GM12878 (cell line): ENCODE results near the gene ADAM21. TPM values are rescaled to one million over a fixed set of nuclear protein-coding genes. Genes with fewer than 3 reads are reported as not detected.
A peak's percentile ranks its signal among the peaks of the same experiment; 100 is the strongest.

Experiments used
- ATAC-seq: fragments of 200-7000 bp; cut with Tn5 transposase; 3 replicates; pipeline ENCODE4 v1.9.1; 2020; ENCODE audit warnings: mild to moderate bottlenecking, moderate library complexity
- BruUV-seq: library from RNA; stranded (reverse); fragments of 400-500 nt; replicated peaks from 2 replicates; lab custom pipeline; 2021; lab: Mats Ljungman, UMichigan
- CTCF ChIA-PET: fragments of 300-600 bp; sonication (Branson Sonifier 250); formaldehyde crosslinking; extraction: SDS; loops from one replicate; lab custom pipeline; 2021; ENCODE audit warnings: inconsistent platforms; lab: Yijun Ruan, JAX
- POLR2A ChIA-PET: fragments of 350-600 bp; formaldehyde crosslinking; extraction: SDS; loops from one replicate; lab custom pipeline; 2021; ENCODE audit warnings: inconsistent platforms; lab: Charles Lee
- RAD21 ChIA-PET: fragments of 300-600 bp; sonication (Branson Sonifier 250); formaldehyde crosslinking; loops from one replicate; lab custom pipeline; 2023; ENCODE audit warnings: antibody characterized with exemption; ENCODE audit not compliant: unreplicated experiment; lab: Charles Lee
- SMC1A ChIA-PET: fragments of 300-600 bp; sonication (Branson Sonifier 250); formaldehyde crosslinking; loops from one replicate; lab custom pipeline; 2023; ENCODE audit not compliant: unreplicated experiment, uncharacterized antibody; lab: Charles Lee
- DNase-seq: peaks from one replicate; pipeline ENCODE4 v3.0.0-alpha.2; 2011; ENCODE audit warnings: low read depth, low spot score
- FAIRE-seq: peaks from 3 replicates; lab custom pipeline; 2011; peaks lifted over from hg19 to GRCh38; lab: Jason Lieb, UNC
- H2AFZ ChIP-seq: 2 replicates; pipeline ENCODE4 v1.6.0; 2011; ENCODE audit warnings: low read depth, low read length, control low read depth; ENCODE audit not compliant: control insufficient read depth
- H3K27ac ChIP-seq: 2 replicates; pipeline ENCODE4 v1.5.1; 2011; ENCODE audit warnings: control low read depth; ENCODE audit not compliant: control insufficient read depth, insufficient read depth
- H3K27me3 ChIP-seq, 2 experiments: replicated peaks in 1 of 2; 2 replicates each; pipeline versions ENCODE4 v1.6.0 to v1.6.1; 2011; ENCODE audit warnings: low read length in 1 of 2; ENCODE audit not compliant: control insufficient read depth in 2 of 2, insufficient read depth in 2 of 2
- H3K36me3 ChIP-seq, 2 experiments: 2 replicates each; pipeline ENCODE4 v1.5.1; 2011; ENCODE audit warnings: low read length in 1 of 2; ENCODE audit not compliant: control insufficient read depth in 2 of 2, insufficient read depth in 2 of 2
- H3K4me1 ChIP-seq: 2 replicates; pipeline ENCODE4 v1.6.1; 2011; ENCODE audit warnings: mild to moderate bottlenecking, low read length, moderate library complexity, mixed read lengths; ENCODE audit not compliant: control insufficient read depth, insufficient read depth
- H3K4me2 ChIP-seq: 2 replicates; pipeline ENCODE4 v1.6.0; 2011; ENCODE audit warnings: control low read depth; ENCODE audit not compliant: control insufficient read depth, insufficient read depth
- H3K4me3 ChIP-seq: fragments of 200-600 bp; sonication (generic); 2 replicates; pipeline ENCODE4 v1.5.1; 2016
- H3K79me2 ChIP-seq: 2 replicates; pipeline ENCODE4 v1.6.0; 2011; ENCODE audit warnings: low read length; ENCODE audit not compliant: control insufficient read depth, insufficient read depth
- H3K9ac ChIP-seq: 2 replicates; pipeline ENCODE4 v1.8.0; 2011; ENCODE audit warnings: low read length, control low read depth, mixed read lengths; ENCODE audit not compliant: control insufficient read depth, insufficient read depth
- H3K9me3 ChIP-seq: replicated peaks from 3 replicates; pipeline ENCODE4 v1.5.1; 2011; ENCODE audit warnings: mild to moderate bottlenecking, low read length; ENCODE audit not compliant: control insufficient read depth, insufficient read depth
- H4K20me1 ChIP-seq: 2 replicates; pipeline ENCODE4 v1.6.0; 2011; ENCODE audit not compliant: control insufficient read depth, insufficient read depth
- HCFC1 ChIP-seq: fragments of 150-350 bp; IDR thresholded peaks from 2 replicates; pipeline ENCODE4 v1.6.1; 2014; ENCODE audit warnings: low read length
- POU2F2 ChIP-seq: IDR thresholded peaks from 3 replicates; pipeline ENCODE4 v1.6.1; 2011; ENCODE audit warnings: low read depth, mild to moderate bottlenecking, low read length, borderline replicate concordance
- RELA ChIP-seq: fragments of 450-650 bp; IDR thresholded peaks from 2 replicates; pipeline ENCODE4 v1.8.0; 2014; ENCODE audit warnings: borderline replicate concordance; ENCODE audit not compliant: partially characterized antibody
- WGBS: methylation state at CpG from one replicate; pipeline ENCODE4 v1.1.6; 2016; ENCODE audit warnings: low lambda C conversion rate; ENCODE audit not compliant: insufficient replicate concordance, insufficient coverage; ENCODE audit errors: missing lambda C conversion rate; 5-methylcytosine and 5-hydroxymethylcytosine counted together
- in situ Hi-C: fragments of 300-500 bp; cut with MboI; formaldehyde crosslinking; loops from 9 replicates; pipeline ENCODE4 v1.14.3; 2018; ENCODE audit warnings: mixed read lengths
- intact Hi-C: fragments of 100-400 bp; cut with micrococcal nuclease; formaldehyde crosslinking; loops from one replicate; pipeline ENCODE4 v1.14.2; 2022; ENCODE audit not compliant: unreplicated experiment
- polyA plus RNA-seq, 11 experiments: library from polyadenylated mRNA; depleted of rRNA in 4 of 11; unstranded in 6 of 11; stranded (reverse) in 5 of 11; fragments of >200 nt; fragmentation: Nextera tagmentation in 4 of 11; fragmentation: Illumina TruSeq in 1 of 11; extraction: Ambion mirVana in 4 of 11; extraction: Trizol in 1 of 11; gene quantifications; 1 replicate in 1 of 11; 2 replicates in 10 of 11; pipeline versions ENCODE4 v1.2.1 to v1.2.3, GENCODE V29; 2011 to 2016; ENCODE audit warnings: inconsistent platforms in 2 of 11, missing spikeins in 2 of 11, low read depth in 1 of 11
- total RNA-seq, 4 experiments: library from RNA; depleted of rRNA in 3 of 4; stranded (reverse); fragments of >200 nt in 3 of 4; fragmentation: Illumina TruSeq in 1 of 4; extraction: Trizol in 1 of 4; gene quantifications; 2 replicates each; pipeline versions ENCODE4 v1.2.1 to v1.2.3, GENCODE V29; 2013 to 2021
- TF ChIP-seq, protein P1 (sequence below): fragments of 450-650 bp; IDR thresholded peaks from 2 replicates; pipeline ENCODE4 v1.6.1; 2016; ENCODE audit warnings: mild to moderate bottlenecking, moderate library complexity, borderline replicate concordance
- TF ChIP-seq, protein P2 (sequence below): IDR thresholded peaks from 2 replicates; pipeline ENCODE4 v1.6.1; 2012; ENCODE audit warnings: low read length, inconsistent platforms

Gene ADAM21
- total and polyA plus RNA-seq, 10 of the 15 experiments (the other 5 are each of a cell fraction or from before 2014, with no cell fraction given), result 0.04 to 0.16 (median 0.13) TPM; not detected in 1

DNA sequence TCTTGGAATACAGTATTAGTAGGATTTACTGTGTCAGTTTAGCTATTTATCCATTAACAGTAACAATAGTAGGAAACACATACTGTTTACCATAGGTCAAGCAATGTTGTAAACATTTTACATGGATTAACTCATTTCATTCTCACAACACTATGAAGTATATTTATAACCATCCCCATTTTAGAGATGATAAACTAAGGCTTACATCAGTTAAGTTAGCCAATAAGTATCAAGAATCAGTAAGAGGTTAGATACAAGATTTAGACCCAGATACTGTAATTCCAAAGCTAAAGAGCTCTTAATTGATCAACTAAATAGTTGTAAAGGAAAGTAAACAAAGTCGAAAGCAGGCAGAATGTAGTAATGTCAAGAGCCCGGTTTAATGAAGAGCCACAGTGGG, 36.2 kb upstream of the ADAM21 start:
- ChIA-PET POLR2A (interaction anchor here (0.5 to 1.1 kb wide), 2 partner anchors 57 to 59 kb away, joined by 4 to 6 read pairs; partner anchors contain the start of gene COX16), SMC1A (interaction anchor here (0.6 to 1.9 kb wide), 6 partner anchors 12 to 797 kb away, joined by 3 to 7 read pairs (median 3); partner anchors contain the start of gene COX16), CTCF (interaction anchor here (0.6 to 1.4 kb wide), 3 partner anchors 15 to 170 kb away, joined by 3 to 7 read pairs (median 3); no protein-coding TSS in a partner anchor), RAD21 (interaction anchor here (0.6 kb wide), 1 partner anchor 895 kb away, joined by 3 read pairs; no protein-coding TSS in a partner anchor)
- Histone ChIP-seq H3K27me3 (no peaks in the 10 kb centered on the region), H3K4me2 (peak overlapping the region; percentile 15), H3K9me3 (no peaks in the 10 kb centered on the region), H3K36me3 (no peaks in the 10 kb centered on the region), H2AFZ (no peak overlapping the region), H3K4me3 (no peak overlapping the region; the same call in 1 of the 2 replicates), H3K79me2 (peaks cover 2% of the 10 kb centered on the region), H3K9ac (no peak overlapping the region), H3K27ac (no peak overlapping the region)
- DNase-seq (no peak), ATAC-seq (no peak), FAIRE-seq (no peak)
- in situ Hi-C loops, result no loop called here
- intact Hi-C loops, result loop anchor here (5.0 kb wide), 1 partner anchor 57 kb away; no protein-coding TSS in a partner anchor
- WGBS, result 60% methylated on average over 2 of the region's 2 CpGs
- no TSS peak for BruUV-seq
- no peak for TF ChIP-seq POU2F2
- no peak for TF ChIP-seq RELA
- TF ChIP-seq, all 136 proteins: peak for 0
- H4K20me1 ChIP-seq, result no peaks in the 10 kb centered on the region
- H3K4me1 ChIP-seq, result no peaks in the 10 kb centered on the region

DNA sequence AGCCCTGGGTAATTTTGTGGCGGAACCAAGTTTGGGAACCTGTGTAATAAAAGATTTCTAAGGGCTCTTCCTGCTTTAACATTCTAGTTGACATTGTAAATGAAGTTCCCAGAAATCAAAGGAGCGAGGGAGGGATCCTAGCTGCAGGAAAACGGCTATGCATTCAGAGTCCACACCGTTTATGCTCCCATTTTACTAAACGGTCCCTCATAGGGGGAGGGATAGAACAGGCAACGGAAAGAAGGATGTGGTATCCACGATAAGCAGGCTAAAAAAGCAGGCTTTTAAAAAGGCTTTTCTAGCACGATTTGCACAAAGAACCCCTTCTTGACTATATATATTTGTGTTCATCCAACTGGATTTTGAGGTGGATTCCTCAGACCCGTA, 35.6 kb upstream of the ADAM21 start:
- Histone ChIP-seq H3K27ac (no peak overlapping the region; the same call in 1 of the 2 replicates), H4K20me1 (no peaks in the 10 kb centered on the region), H2AFZ (peak overlapping the region; percentile 81), H3K4me1 (no peaks in the 10 kb centered on the region), H3K36me3 (no peaks in the 10 kb centered on the region), H3K4me3 (peak overlapping the region; percentile 86), H3K4me2 (peak overlapping the region; percentile 85), H3K27me3 (no peaks in the 10 kb centered on the region), H3K9me3 (no peaks in the 10 kb centered on the region), H3K9ac (peak overlapping the region; percentile 60), H3K79me2 (peaks cover 2% of the 10 kb centered on the region)
- peak; percentile 45 for ATAC-seq
- intact Hi-C loops (loop anchor here (5.0 kb wide), 1 partner anchor 56 kb away; no protein-coding TSS in a partner anchor), in situ Hi-C loops (no loop called here)
- RAD21 ChIA-PET, result interaction anchor here (1.0 kb wide), 1 partner anchor 57 kb away, joined by 3 read pairs; no protein-coding TSS in a partner anchor
- no peak for FAIRE-seq
- POLR2A ChIA-PET, result interaction anchor here (0.5 to 1.1 kb wide), 2 partner anchors 57 to 60 kb away, joined by 4 to 6 read pairs; partner anchors contain the start of gene COX16
- TSS peak; percentile 63 for BruUV-seq
- CTCF ChIA-PET, result interaction anchor here (0.6 to 1.4 kb wide), 2 partner anchors 15 to 91 kb away, joined by 3 to 7 read pairs; no protein-coding TSS in a partner anchor
- no peak for DNase-seq
- WGBS, result 0% methylated on average over 8 of the region's 9 CpGs
- SMC1A ChIA-PET, result interaction anchor here (0.9 to 1.9 kb wide), 3 partner anchors 57 to 182 kb away, joined by 3 to 7 read pairs (median 3); partner anchors contain the start of gene COX16
- TF ChIP-seq, protein P1, sequence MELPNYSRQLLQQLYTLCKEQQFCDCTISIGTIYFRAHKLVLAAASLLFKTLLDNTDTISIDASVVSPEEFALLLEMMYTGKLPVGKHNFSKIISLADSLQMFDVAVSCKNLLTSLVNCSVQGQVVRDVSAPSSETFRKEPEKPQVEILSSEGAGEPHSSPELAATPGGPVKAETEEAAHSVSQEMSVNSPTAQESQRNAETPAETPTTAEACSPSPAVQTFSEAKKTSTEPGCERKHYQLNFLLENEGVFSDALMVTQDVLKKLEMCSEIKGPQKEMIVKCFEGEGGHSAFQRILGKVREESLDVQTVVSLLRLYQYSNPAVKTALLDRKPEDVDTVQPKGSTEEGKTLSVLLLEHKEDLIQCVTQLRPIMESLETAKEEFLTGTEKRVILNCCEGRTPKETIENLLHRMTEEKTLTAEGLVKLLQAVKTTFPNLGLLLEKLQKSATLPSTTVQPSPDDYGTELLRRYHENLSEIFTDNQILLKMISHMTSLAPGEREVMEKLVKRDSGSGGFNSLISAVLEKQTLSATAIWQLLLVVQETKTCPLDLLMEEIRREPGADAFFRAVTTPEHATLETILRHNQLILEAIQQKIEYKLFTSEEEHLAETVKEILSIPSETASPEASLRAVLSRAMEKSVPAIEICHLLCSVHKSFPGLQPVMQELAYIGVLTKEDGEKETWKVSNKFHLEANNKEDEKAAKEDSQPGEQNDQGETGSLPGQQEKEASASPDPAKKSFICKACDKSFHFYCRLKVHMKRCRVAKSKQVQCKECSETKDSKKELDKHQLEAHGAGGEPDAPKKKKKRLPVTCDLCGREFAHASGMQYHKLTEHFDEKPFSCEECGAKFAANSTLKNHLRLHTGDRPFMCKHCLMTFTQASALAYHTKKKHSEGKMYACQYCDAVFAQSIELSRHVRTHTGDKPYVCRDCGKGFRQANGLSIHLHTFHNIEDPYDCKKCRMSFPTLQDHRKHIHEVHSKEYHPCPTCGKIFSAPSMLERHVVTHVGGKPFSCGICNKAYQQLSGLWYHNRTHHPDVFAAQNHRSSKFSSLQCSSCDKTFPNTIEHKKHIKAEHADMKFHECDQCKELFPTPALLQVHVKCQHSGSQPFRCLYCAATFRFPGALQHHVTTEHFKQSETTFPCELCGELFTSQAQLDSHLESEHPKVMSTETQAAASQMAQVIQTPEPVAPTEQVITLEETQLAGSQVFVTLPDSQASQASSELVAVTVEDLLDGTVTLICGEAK, result no peak
- TF ChIP-seq HCFC1, result no peak
- TF ChIP-seq, protein P2, sequence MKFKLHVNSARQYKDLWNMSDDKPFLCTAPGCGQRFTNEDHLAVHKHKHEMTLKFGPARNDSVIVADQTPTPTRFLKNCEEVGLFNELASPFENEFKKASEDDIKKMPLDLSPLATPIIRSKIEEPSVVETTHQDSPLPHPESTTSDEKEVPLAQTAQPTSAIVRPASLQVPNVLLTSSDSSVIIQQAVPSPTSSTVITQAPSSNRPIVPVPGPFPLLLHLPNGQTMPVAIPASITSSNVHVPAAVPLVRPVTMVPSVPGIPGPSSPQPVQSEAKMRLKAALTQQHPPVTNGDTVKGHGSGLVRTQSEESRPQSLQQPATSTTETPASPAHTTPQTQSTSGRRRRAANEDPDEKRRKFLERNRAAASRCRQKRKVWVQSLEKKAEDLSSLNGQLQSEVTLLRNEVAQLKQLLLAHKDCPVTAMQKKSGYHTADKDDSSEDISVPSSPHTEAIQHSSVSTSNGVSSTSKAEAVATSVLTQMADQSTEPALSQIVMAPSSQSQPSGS, result no peak
